NCI-H2081 (cell line): ENCODE measurements around the gene SGCB.
"Not testable (repeated sequence)": the region's sequence is repeated elsewhere in the genome, so short reads cannot be mapped to it uniquely, and the experiment has no call there.

ENCODE experiments used
- DNase-seq, 2 experiments: peaks; one replicate each; lab custom pipeline; 2025; lab: John Stamatoyannopoulos, UW

SGCB gene, protein sequence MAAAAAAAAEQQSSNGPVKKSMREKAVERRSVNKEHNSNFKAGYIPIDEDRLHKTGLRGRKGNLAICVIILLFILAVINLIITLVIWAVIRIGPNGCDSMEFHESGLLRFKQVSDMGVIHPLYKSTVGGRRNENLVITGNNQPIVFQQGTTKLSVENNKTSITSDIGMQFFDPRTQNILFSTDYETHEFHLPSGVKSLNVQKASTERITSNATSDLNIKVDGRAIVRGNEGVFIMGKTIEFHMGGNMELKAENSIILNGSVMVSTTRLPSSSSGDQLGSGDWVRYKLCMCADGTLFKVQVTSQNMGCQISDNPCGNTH

DNA sequence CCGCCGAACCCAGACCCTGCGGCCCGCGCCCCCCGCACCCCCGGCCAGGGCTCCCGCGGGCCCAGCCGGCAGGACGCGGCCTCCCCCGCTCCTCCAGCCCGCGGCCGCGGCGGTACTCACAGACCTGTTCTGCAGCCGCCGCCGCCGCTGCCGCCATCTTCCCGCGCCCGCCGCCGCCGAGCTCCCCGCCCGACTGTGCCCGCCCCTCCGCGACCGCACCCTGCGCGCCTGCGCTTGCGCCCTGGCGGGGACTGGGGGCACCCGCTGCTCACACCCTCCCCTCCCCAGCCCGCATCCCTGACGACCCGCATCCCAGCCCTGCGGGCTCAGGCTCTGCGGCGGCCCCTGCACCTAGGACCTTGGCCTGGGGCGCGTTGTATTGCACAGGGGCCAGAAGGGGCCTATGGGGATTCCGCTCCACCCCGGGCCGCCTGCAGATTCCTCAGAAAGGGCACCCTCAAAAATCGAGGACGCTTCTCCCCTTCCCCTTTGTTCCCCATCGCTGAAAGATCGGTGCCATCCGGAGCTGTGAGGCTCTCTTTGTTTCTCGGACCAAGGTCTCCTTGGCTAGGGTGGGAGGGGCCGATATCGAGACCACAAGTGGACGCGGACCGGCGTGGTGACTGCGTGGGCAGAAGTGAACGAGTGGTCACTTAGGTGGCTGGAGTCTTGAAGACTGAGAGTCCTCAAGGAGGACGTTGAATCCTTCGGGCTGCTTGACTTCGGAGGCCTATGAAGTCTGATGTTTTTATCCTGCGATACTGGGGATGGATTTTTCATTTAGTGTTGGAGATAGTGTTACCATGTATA, at the start of gene SGCB:
Gene SGCB (minus strand): TSS at position 197 of the 810 bp plus-strand sequence. CDS start 40 bp downstream, at position 157.
- DNase-seq = peak; percentile 42 to 56

DNA sequence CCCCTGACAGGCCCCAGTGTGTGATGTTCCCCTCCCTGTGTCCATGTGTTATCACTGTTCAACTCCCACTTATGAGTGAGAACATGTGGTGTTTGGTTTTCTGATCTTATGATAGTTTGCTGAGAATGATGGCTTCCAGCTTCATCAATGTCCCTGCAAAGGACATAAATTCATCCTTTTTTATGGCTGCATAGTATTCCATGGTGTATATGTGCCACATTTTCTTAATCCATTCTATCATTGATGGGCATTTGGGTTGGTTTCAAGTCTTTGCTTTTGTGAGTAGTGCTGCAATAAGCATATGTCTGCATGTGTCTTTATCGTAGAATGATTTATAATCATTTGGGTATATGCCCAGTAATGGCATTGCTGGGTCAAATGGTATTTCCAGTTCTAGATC, 48.3 kb upstream of the SGCB start:
- not testable (repeated sequence) for DNase-seq

DNA sequence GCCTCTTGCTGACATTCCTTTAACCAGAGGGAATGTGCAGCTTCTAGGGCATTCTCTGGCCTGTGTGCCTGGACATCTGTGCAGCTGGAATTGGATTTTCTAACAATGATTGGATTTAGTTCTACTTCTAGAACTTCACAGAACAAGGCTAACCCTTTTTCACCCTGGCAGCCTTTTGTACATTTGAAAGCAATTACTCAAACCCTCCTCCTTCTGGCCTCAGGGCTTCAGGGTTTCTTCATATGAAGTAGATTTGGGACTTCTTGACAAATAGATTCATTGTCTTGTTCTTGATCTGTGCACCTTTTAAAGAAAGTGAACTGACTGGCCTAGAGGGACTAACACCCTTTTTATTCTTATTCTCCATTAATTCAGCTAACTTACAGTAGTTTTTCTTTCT, 43.1 kb upstream of the SGCB start:
- DNase-seq = no peak

DNA sequence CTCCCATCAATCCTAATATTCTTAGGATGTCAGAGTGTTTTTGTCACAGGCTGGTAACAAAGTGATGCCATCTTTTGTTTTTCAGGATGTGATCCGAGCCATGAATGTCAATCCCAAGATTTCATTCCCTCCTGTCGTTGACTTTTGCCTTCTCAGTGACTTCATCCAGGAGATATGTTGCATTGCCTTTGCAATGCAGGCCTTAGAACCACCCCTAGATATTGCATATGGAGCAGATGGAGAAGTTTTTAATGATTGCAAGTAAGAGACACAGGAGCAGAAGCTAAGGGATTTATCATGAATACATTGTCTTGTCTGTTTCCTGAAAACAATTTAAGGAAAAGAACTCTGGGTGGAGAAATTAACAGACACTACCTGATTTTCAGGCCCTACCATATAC, 41.6 kb upstream of the SGCB start:
- DNase-seq = no peak

GRCh38 chr4:52076731-52077130, 38.6 kb upstream of the SGCB start:
- DNase-seq = no peak

- DNase-seq = no peak
Measured at GRCh38 chr4:52071791-52072546, 33.9 kb upstream of the SGCB start.

GRCh38 chr4:52069571-52069970, 31.5 kb upstream of the SGCB start:
- DNase-seq = no peak

DNA sequence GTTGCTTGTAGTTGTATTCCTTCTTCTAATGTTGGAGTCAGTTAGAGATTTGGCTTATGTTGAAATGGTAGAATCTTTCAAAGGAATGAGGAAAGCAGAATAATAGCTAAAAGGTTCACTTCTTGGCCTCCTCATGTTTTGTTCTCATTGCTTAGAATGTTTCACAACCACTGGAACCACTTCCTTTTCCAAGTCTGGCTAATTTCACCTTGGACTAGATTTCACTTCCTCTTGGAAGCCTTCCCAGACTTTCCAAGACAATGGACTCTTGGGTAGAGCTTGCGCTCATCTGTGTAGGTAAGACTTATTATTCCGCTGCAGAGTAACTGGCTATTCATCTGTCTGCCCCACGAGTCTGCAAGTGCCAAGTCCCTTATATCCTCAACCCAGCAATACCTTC, 21.3 kb upstream of the SGCB start:
- DNase-seq = peak in 1 of 2 experiments; percentile 11

GRCh38 chr4:52058275-52058674, 20.2 kb upstream of the SGCB start:
- DNase-seq = no peak

DNA sequence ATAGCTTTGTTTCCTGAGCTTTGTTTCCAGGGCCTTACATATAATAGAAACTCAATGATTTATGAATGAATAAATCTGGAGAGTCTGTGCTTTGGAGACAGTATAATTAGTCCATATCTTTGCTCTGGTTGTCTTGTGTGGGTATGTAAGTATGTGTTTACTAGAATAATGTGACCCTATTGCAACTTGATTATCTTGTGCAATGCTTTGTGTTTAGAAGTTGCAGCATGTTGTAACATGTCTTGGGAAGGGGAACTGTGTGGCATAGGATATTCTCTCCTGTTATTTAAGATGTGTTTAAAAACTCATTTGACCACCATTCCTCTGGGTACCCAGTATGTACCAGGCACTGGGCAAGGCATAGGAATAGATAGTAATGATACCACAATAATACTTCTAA, 19.1 kb upstream of the SGCB start:
- no peak for DNase-seq

- DNase-seq = no peak
Measured at GRCh38 chr4:52054254-52054653, 16.2 kb upstream of the SGCB start.

DNA sequence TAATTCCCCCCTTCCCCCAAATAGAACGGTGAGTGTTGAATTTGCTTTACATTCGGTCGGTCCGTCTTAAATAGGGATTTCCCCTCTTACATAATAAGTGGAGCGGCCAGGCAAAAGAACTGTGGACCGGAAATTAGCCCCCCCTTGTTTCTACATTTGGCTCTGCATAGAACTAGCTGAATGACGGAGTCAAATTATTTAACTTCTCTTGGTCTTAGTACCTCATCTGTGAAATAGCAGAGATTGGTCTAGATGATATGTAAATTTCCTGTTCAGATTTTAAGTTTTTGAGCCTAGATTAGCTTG, 14.3 kb upstream of the SGCB start:
- DNase-seq = no peak

DNA sequence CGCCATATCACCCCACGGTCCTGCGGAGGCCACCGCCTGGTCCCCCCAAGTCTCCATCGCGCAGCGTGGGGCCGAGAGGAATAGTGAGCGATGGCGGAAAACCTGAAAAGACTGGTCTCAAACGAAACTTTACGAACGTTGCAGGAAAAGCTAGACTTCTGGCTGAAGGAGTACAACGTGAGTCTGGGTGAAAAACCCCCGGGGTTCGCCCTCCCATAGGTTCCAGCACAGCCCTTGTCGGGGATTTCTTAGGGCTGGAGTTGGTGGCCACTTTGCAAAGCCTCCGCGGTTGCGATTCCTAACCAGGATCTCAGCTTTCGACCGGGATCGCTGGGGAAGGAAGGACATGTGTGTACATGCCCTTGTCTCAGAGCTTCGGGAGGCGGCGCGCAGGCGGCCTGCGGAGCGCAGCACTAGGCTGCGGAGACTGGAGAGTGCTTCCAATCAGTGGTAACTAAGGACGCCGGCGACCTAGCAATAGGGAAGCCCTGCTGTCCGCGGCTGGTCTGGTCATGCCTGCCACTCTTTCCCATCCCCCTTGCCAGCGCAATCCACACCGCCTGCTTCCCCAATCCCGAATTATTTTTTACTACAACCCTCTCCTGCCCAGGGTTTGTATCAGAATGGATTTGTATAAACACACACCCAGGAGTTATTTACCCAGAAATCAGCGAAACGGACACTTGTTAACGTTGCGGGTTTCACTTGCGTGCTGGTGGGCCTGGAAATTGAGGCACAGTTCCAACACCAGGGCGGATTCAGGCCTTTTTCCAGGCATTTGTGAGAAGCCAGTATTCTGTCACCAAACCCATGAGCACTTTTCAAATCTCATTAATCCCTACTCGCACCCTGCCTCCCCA, 13.7 kb upstream of the SGCB start:
- DNase-seq = peak; percentile 38 to 58

DNA sequence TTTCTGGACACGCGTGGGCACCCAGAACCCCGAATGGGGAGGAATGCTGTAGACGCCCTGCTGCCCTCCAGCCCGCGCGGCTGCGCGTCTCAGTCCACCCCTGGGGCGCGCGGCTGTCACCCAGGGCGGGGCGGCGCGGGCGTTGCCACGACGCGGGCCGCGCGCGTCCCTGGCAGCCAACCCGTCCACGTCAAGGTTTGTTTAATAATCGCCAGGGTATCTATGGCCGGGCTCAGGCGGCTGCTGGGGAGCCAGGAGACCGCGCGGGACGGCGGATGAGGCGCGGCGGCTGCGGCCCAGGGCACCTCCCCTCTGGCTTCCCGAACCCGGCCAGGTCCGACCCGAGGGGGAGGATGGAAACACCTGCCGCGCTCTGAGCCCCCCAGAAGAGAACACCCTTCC, 13.1 kb upstream of the SGCB start, which contains the start of gene SPATA18:
Gene SPATA18 (plus strand): TSS at position 92 of the 402 bp plus-strand sequence. CDS start 401 bp downstream, outside the sequence.
- DNase-seq = no peak

GRCh38 chr4:52049266-52049665, 11.2 kb upstream of the SGCB start:
- DNase-seq = no peak

DNA sequence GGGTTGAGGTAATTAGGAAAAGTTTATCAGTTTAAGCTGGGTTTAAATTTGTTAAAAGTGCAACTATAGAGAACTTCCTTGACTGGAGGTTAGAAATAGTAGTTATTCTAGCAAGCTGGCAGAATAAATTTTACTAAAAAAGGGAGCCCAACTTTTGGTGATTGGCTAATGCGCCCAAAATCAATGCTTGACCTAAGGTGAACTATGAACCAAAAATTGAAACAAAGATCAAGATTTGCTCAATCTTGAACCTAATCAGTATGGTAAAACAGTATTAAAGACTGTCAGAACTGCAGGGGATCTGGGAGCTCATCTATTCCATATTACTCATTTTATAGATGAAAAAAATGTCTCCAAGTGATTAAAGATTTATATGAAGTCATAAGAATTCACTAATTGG, 6.9 kb upstream of the SGCB start:
- no peak for DNase-seq

GRCh38 chr4:52037689-52038102, 403 bp downstream of the SGCB start:
- peak; percentile 8 to 14 for DNase-seq

- no peak for DNase-seq
Measured at GRCh38 chr4:52036886-52037530, 1.1 kb downstream of the SGCB start.

DNA sequence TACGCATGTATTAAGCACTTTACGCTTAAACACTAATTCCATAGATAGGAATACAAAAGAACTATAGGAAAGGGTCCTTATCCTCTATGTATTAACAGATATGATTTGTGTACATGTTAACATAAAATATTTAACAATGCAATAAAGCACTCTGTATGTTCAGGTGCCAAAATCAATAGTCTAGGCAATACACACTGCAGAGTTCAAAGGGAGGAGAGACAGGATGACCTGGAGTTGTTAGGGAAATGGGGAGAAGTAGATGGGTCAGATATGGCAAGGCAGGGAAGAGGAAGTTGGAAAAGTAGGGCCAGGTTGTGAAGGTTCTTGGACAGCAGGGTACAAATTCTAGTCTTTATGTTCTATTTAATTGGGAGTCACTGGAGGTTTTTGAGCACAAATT, 2.9 kb downstream of the SGCB start:
- DNase-seq = no peak

GRCh38 chr4:52032005-52032404, 6.1 kb downstream of the SGCB start:
- no peak for DNase-seq

DNA sequence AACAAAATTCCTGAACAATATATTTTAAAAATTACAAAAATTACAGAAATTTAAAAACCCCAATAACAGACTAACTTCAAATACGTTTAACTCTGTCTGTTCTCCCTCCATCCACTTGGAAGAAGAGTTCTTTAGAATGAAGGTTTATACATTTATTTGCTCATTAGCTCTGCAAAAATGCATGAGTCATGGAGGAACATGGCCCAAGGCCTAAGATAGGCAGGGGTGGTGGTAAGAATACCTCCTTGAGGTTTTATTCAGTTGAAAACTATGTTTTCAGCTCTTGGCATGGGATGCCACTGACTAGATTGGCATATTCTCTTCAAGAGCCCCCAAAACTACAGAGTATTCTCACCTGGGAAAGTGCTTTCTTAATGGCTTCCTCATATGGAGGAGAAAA, 9.1 kb downstream of the SGCB start:
- no peak for DNase-seq
